Esophagus muscularis mucosa (tissue), 4 donors: Measurements from ENCODE around the gene BNC2. TPM values are rescaled to one million over a fixed set of nuclear protein-coding genes. Genes with fewer than 3 reads are reported as not detected.

Source experiments
- DNase-seq: peaks from one replicate; pipeline ENCODE4 v3.0.0-alpha.2; 2017; ENCODE audit errors: extremely low spot score
- H3K27ac ChIP-seq, 4 donors: fragments of 200-600 bp; sonication (generic); replicated peaks in 1 of 4; 1 replicate in 3 of 4; 2 replicates in 1 of 4; pipeline ENCODE4 v1.5.1; 2016 to 2019; ENCODE audit warnings: mild to moderate bottlenecking in 1 of 4
- H3K27me3 ChIP-seq, 4 donors: fragments of 200-600 bp; sonication (generic); one replicate each; pipeline versions ENCODE4 v1.5.1 to v1.6.0; 2016 to 2019
- H3K36me3 ChIP-seq, 4 donors: fragments of 200-600 bp; sonication (generic); one replicate each; pipeline ENCODE4 v1.5.1; 2016 to 2019
- H3K4me1 ChIP-seq, 4 donors: fragments of 200-600 bp; sonication (generic); one replicate each; pipeline ENCODE4 v1.5.1; 2016 to 2019
- H3K4me3 ChIP-seq, 4 donors: fragments of 200-600 bp; sonication (generic); 1 replicate in 2 of 4; 2 replicates in 2 of 4; pipeline ENCODE4 v1.5.1; 2016 to 2019; ENCODE audit warnings: mild to moderate bottlenecking in 4 of 4, moderate library complexity in 1 of 4
- H3K9me3 ChIP-seq, 4 donors: fragments of 200-600 bp; sonication (generic); 1 replicate in 3 of 4; 2 replicates in 1 of 4; pipeline ENCODE4 v1.5.1; 2016 to 2019
- EP300 ChIP-seq: sonication (generic); formaldehyde crosslinking; IDR thresholded peaks from one replicate; pipeline ENCODE4 v1.6.1; 2017; ENCODE audit warnings: antibody characterized with exemption
- POLR2A ChIP-seq: fragments of 450-650 bp; IDR thresholded peaks from one replicate; pipeline ENCODE4 v1.6.1; 2017; ENCODE audit warnings: antibody characterized with exemption, moderate library complexity, mild to moderate bottlenecking, low read depth
- POLR2AphosphoS5 ChIP-seq, 2 donors: sonication (generic); formaldehyde crosslinking; IDR thresholded peaks; one replicate each; pipeline ENCODE4 v1.6.1; 2017; ENCODE audit warnings: antibody characterized with exemption in 2 of 2
- WGBS: methylation state at CpG from one replicate; pipeline ENCODE4 v1.1.5; 2018; 5-methylcytosine and 5-hydroxymethylcytosine counted together
- intact Hi-C: fragments of 100-400 bp; cut with DNase I; formaldehyde crosslinking; loops from one replicate; pipeline ENCODE4 v1.15.1; 2023
- total RNA-seq, 4 donors: library from RNA; depleted of rRNA; stranded (reverse); fragments of >200 nt; gene quantifications; one replicate each; pipeline versions ENCODE4 v1.1.0 to v1.2.1, GENCODE V29; 2016
- TF ChIP-seq, protein P1 (sequence below), 3 experiments: fragments of 200-600 bp in 2 of 3; fragments of 450-650 bp in 1 of 3; sonication (generic) in 2 of 3; IDR thresholded peaks; one replicate each; pipeline ENCODE4 v1.5.1; 2017 to 2019; ENCODE audit warnings: antibody characterized with exemption in 3 of 3, mild to moderate bottlenecking in 2 of 3, moderate library complexity in 1 of 3

BNC2 gene
- total RNA-seq, 4 donors from 2014 or later, result 95.3 to 138 (median 123) TPM

DNA sequence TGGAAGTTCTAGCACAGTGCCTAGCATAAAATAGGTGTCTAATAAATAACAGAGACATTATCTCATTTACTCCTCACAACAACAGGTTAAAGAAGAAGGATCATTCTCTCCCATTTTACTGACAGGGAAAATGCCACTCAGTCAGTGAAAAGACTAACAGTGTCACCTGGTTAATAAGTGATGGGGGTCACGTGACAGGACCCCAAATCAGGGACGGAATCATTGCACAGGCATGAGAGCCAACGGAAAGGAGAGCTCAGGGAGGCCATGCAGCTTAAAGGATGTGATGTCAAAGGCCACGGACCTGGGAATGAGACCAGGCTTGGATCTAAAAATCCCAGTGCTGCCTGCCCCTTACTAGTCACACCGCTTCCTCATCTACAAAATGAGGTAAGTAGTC, 101.2 kb downstream of the BNC2 start:
- intact Hi-C loops, result no loop called here
- DNase-seq, result no peak
- TF ChIP-seq, protein P1, sequence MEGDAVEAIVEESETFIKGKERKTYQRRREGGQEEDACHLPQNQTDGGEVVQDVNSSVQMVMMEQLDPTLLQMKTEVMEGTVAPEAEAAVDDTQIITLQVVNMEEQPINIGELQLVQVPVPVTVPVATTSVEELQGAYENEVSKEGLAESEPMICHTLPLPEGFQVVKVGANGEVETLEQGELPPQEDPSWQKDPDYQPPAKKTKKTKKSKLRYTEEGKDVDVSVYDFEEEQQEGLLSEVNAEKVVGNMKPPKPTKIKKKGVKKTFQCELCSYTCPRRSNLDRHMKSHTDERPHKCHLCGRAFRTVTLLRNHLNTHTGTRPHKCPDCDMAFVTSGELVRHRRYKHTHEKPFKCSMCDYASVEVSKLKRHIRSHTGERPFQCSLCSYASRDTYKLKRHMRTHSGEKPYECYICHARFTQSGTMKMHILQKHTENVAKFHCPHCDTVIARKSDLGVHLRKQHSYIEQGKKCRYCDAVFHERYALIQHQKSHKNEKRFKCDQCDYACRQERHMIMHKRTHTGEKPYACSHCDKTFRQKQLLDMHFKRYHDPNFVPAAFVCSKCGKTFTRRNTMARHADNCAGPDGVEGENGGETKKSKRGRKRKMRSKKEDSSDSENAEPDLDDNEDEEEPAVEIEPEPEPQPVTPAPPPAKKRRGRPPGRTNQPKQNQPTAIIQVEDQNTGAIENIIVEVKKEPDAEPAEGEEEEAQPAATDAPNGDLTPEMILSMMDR (IDR thresholded peaks at IDR 0.05), result no peak
- TF ChIP-seq POLR2A (no peak), POLR2AphosphoS5 (IDR thresholded peaks at IDR 0.05) (no peak), EP300 (no peak)
- no peaks in the 10 kb centered on the region for H3K27me3 ChIP-seq
- no peaks in the 10 kb centered on the region for H3K9me3 ChIP-seq
- peaks cover 0 to 31% (median 11%) of the 10 kb centered on the region in 4 donors for H3K4me1 ChIP-seq
- no peaks in the 10 kb centered on the region for H3K36me3 ChIP-seq
- no peak overlapping the region for H3K4me3 ChIP-seq
- 84% methylated on average over 5 of the region's 5 CpGs for WGBS
- H3K27ac ChIP-seq, result no peak overlapping the region

DNA sequence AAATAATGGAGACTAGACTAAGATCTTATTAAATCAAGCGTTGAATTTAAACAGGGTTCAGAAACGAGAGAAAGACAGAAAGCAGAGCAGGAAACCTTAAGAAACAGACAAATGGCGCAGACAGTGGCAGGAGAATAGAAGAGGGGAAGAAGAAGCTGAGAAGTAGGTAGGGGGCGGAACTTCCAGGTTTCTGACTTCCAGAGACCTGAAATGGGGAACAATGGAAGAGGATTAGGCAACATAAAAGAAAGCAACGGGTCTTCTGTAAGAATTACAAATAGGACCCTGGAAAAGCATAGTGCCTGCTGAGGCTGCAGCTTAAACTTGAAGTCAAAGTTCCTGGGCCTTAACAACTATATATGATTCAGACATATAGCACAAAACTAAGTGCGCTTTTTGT, 101.7 kb downstream of the BNC2 start:
- Histone ChIP-seq H3K9me3 (no peaks in the 10 kb centered on the region), H3K4me1 (peaks cover 0 to 33% (median 11%) of the 10 kb centered on the region in 4 donors), H3K27me3 (no peaks in the 10 kb centered on the region), H3K27ac (no peak overlapping the region), H3K4me3 (no peak overlapping the region), H3K36me3 (no peaks in the 10 kb centered on the region)
- intact Hi-C loops, result no loop called here
- TF ChIP-seq, protein P1 (IDR thresholded peaks at IDR 0.05), result no peak
- TF ChIP-seq POLR2A (no peak), EP300 (no peak), POLR2AphosphoS5 (IDR thresholded peaks at IDR 0.05) (no peak)
- no peak for DNase-seq
- WGBS, result 92% methylated on average over 6 of the region's 6 CpGs

DNA sequence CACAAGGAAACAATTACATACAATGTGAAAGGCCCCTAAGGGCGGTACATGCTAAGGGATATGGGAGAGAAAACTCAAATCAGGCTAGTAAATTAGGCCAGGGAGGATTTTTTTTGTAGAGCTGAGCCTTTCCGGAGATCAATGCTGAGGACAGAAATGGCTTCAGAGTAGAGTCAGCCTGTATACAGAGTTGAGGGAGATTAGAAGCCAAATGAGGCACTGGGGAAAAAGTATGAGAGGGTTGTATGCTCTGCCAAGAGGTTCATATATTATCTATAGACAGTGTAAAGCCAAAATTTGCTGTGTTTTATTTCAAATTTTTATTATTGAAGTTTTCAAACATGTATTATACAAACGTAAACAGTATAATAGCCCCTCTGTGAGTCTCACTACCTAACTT, 103.1 kb downstream of the BNC2 start:
- no peaks in the 10 kb centered on the region for H3K36me3 ChIP-seq
- DNase-seq, result no peak
- 83% methylated on average over 3 of the region's 3 CpGs for WGBS
- H3K4me3 ChIP-seq, result no peak overlapping the region
- no peak overlapping the region for H3K27ac ChIP-seq
- peaks cover 0 to 29% (median 7%) of the 10 kb centered on the region in 4 donors for H3K4me1 ChIP-seq
- TF ChIP-seq POLR2AphosphoS5 (IDR thresholded peaks at IDR 0.05), result no peak
- no peak for TF ChIP-seq EP300
- no peak for TF ChIP-seq POLR2A
- TF ChIP-seq, protein P1 (IDR thresholded peaks at IDR 0.05), result no peak
- intact Hi-C loops, result no loop called here
- no peaks in the 10 kb centered on the region for H3K9me3 ChIP-seq
- H3K27me3 ChIP-seq, result no peaks in the 10 kb centered on the region

DNA sequence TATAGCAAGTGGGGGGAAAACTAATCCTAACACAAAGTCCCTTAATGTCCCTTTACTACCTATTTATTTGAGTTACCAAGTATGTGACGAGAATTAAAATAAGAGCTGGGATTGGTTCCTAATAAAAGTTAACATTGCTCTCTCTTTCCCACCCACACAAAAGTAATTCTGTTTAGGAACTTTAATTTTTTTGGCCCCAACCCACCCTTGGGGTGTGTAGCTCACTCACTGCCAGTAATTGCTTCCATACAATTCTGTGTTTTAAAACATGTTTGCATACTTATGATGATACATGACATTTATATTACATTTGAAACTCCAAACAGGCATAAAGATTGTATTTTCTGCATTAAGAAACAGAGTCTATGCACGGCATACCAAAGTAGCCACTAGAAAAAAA, 106.5 kb downstream of the BNC2 start:
- H3K36me3 ChIP-seq, result no peaks in the 10 kb centered on the region
- no peak overlapping the region for H3K27ac ChIP-seq
- no peak overlapping the region for H3K4me3 ChIP-seq
- 84% methylated on average over 2 of the region's 2 CpGs for WGBS
- intact Hi-C loops, result no loop called here
- H3K27me3 ChIP-seq, result no peaks in the 10 kb centered on the region
- no peak for DNase-seq
- TF ChIP-seq POLR2AphosphoS5 (IDR thresholded peaks at IDR 0.05), result no peak
- no peak for TF ChIP-seq POLR2A
- TF ChIP-seq EP300, result no peak
- TF ChIP-seq, protein P1 (IDR thresholded peaks at IDR 0.05), result no peak
- peaks cover 0 to 10% (median 0%) of the 10 kb centered on the region in 4 donors for H3K4me1 ChIP-seq
- no peaks in the 10 kb centered on the region for H3K9me3 ChIP-seq

DNA sequence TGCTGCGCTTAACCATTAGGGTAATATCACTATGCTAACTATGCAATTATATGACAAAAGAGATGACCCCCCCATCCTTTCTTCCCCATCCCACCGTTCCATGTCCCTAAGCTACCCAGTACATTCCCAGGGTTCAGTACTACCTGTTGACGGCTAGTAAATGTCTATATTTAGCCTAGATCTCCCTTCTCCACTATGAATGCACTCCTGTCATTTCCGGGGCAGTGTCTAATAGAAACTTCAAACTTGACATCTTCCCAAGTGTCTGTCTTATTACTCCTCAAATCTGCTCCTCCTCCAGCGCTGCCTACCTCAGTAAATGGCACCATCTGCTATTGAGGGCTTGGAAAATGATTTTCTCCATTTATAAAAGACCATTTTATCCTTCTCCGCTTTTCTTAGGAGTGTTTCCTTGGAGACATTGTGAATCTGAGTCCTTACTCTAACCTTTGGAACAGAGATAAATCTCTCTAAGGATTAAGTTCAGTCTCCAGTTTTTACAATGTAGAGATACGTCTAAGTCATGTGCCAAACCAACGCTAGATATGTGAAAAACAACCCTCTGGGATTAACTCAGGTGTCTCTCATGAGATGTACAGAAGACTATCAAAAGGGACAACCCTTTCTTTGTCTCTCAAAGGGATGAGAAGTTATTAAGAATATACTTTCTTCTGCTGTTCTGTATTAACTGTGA, 114.9 kb downstream of the BNC2 start:
- no peak for TF ChIP-seq POLR2AphosphoS5 (IDR thresholded peaks at IDR 0.05)
- TF ChIP-seq POLR2A, result no peak
- TF ChIP-seq EP300, result no peak
- TF ChIP-seq, protein P1 (IDR thresholded peaks at IDR 0.05), result no peak
- WGBS, result 84% methylated on average over 8 of the region's 8 CpGs
- intact Hi-C loops, result no loop called here

More for the DNA sequence above, 114.9 kb downstream of the BNC2 start:
- Histone ChIP-seq H3K4me1 (peaks cover 0 to 33% (median 19%) of the 10 kb centered on the region in 4 donors), H3K27me3 (no peaks in the 10 kb centered on the region), H3K27ac (no peak overlapping the region), H3K9me3 (no peaks in the 10 kb centered on the region), H3K36me3 (no peaks in the 10 kb centered on the region), H3K4me3 (no peak overlapping the region)
- no peak for DNase-seq
